GM06990 (cell line): ENCODE measurements around the gene DAND5.

ENCODE experiments used
- DNase-seq: peaks from one replicate; pipeline ENCODE4 v3.0.0-alpha.2; 2011; ENCODE audit not compliant: insufficient read length; ENCODE audit errors: extremely low read depth
- H3K27me3 ChIP-seq: replicated peaks from 2 replicates; pipeline ENCODE4 v1.6.0; 2011; ENCODE audit warnings: low read length; ENCODE audit not compliant: control insufficient read depth, insufficient read depth
- H3K36me3 ChIP-seq: 2 replicates; pipeline ENCODE4 v1.5.1; 2011; ENCODE audit warnings: low read length; ENCODE audit not compliant: control insufficient read depth, insufficient read depth
- H3K4me3 ChIP-seq: replicated peaks from 2 replicates; pipeline ENCODE4 v1.5.1; 2011; ENCODE audit warnings: low read depth, mild to moderate bottlenecking, control low read depth, low read length
- TF ChIP-seq, protein P1 (sequence below): IDR thresholded peaks from 2 replicates; pipeline ENCODE4 v1.5.1; 2011; ENCODE audit warnings: low read length, control low read depth, mild to moderate bottlenecking, inconsistent platforms; ENCODE audit not compliant: insufficient read depth, poor library complexity, severe bottlenecking

DAND5 gene

DNA sequence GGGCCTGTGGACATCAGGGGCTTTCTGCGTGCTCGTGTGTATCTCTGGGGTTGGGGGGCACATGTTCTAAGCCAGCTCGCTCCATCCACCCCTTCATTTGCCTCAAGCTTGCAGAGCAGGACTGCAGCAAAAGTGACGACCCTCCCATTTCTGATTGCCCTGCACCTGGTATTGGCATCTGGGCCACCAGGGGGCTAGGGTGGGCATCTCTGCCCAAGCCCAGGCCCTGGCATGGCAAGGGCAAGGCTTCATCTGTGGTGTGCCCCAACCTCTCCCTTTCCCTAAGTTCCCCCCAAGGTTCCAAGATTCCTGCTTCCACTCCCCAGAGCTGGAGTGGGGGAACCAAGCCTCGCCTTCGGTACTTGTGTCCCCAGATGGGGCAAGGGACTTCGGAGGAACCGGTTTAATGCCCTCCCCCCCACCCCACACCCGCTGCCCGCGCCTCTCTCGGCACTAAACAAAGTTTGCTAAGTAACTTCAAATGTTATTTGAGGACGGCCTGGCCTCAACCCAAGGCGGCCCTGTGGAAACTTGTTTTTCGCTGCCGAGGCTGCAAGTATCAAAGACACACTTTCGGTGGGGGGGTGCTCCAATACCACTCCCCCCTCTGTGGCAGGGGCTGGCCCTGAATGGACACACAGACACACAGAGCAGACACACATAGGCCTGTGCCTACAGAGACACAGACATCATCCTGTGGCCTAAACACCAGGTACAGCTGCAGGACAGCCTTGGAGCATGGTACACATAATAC lies 38.1 kb downstream of the DAND5 start:
- no peaks in the 10 kb centered on the region for H3K36me3 ChIP-seq
- DNase-seq = no peak
- TF ChIP-seq, protein P1, sequence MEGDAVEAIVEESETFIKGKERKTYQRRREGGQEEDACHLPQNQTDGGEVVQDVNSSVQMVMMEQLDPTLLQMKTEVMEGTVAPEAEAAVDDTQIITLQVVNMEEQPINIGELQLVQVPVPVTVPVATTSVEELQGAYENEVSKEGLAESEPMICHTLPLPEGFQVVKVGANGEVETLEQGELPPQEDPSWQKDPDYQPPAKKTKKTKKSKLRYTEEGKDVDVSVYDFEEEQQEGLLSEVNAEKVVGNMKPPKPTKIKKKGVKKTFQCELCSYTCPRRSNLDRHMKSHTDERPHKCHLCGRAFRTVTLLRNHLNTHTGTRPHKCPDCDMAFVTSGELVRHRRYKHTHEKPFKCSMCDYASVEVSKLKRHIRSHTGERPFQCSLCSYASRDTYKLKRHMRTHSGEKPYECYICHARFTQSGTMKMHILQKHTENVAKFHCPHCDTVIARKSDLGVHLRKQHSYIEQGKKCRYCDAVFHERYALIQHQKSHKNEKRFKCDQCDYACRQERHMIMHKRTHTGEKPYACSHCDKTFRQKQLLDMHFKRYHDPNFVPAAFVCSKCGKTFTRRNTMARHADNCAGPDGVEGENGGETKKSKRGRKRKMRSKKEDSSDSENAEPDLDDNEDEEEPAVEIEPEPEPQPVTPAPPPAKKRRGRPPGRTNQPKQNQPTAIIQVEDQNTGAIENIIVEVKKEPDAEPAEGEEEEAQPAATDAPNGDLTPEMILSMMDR = no peak
- H3K4me3 ChIP-seq = no peak overlapping the region
- H3K27me3 ChIP-seq = no peaks in the 10 kb centered on the region; the same call in 1 of the 2 replicates

DNA sequence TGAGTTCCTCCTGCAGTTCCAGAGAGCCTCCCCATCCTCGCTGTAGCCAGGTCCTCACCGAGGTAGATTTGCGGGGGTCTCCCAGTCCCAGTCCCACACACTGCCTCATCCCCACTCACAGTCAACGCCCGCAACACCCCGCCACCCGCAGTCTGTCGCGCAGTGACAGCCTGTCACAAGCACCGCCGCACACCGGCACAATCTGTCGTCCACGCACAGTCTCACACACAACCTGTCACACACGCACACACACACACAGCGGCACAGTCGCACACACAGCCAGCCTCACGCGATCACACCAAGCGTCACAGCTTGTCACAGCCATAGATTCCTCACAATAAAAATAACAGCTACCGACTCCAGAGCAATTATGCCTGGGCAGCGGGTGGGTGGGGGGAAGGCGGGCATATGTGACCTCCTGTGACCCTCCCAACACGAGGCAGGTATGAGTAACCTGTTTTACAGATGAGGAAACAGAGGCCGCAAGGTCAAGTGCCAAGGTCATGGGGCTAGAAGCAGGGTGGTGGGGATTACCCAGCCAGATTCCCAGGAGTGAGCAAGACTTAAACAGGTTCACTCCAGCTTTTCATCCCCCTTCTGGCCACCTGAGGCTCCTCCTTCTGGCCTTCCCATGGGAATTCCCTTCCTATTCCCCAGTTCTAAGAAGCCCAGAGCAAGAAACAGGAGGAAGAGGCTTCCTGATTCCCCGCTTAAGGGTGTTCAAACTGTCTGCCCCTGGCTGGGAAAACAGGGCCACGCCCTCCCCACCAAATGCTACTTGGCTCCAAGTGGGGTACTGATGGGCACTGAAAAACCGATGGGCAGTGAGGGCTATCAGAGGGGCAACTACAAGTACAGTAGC lies 39.8 kb downstream of the DAND5 start:
- H3K27me3 ChIP-seq = no peaks in the 10 kb centered on the region; the same call in 1 of the 2 replicates

DNA sequence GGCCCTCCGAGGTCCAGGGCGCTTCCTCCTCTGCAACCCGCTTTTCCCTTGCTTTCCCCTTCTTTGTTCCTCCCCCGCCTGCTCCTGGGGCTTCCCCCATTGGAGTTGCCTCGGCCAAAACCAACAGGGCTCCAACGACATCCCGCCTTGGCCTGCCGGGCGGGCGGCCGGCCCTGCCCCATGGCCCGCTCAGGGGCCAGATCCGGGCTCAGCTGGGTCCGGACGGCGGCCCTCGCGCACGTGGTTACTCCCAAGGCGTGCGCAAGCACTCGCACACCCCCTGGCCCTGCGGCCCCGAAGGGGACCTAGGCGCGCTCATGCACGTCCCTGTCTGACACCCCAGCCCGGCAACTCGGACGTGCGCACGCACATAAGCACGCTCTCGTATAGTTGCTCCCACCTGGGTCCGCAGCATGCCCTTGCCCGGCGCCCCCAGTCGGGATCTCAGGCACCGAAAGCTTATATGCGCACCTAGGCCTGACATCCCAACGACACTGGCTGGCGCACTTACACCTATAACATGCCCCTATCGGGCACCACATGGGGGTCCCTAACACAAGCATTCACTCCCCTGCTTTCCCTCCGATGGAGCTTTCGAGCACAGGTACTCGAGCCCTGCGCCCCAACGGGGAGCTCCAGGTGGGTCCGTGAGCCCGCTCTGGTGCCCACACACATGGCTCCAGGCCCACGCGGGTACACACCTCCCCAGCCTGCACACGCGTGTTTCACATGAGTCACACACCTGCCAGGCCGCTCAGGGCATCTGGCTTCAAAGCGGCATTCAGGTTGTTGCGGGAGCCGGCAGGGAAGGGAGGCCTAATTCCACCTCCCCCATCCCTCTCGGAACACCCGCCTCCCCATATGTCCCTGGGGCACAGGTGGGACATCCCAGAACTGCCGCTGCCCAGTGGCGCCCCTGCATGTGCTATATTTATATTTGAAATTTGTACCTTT lies 40.9 kb downstream of the DAND5 start:
- H3K27me3 ChIP-seq = peaks cover 2% of the 10 kb centered on the region; the same call in 1 of the 2 replicates
- TF ChIP-seq, protein P1 = no peak
- DNase-seq = no peak
- no peak overlapping the region for H3K4me3 ChIP-seq
- no peaks in the 10 kb centered on the region for H3K36me3 ChIP-seq

More for the DNA sequence above, 39.8 kb downstream of the DAND5 start:
- Histone ChIP-seq H3K36me3 (no peaks in the 10 kb centered on the region), H3K4me3 (no peak overlapping the region)
- DNase-seq = no peak
- TF ChIP-seq, protein P1 = no peak

DNA sequence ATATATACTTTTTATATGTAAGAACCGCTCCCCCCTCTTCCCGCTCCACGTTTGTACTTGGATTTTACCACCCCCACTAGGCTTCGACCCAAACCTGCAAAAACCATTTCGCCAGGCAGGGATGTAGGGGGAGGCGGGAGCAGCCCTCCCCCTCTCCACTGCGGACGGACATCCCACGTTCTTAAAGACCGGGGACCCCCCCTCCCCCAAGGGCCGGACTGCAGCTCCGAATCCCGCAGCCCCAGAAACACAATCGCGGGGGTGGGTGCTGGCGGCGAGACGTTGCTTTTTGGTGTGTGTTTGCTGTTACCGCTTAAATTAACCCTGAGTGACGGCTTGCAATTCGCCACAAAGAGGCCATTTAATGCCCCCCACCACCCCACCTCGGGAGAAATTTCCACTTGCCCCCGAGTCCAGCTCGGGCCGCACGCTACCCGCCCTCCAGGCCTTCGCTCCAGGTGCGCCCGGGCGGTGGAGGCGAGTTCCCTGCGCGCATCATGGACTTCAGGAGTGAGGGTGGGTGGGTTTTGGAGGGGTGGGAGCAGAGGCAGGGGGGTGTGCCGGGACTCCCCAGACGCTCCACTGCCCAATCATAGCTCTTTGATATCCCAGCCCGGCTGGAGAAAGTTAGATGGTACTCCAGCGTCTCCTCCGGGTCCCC lies 41.7 kb downstream of the DAND5 start:
- TF ChIP-seq, protein P1 = no peak
- Histone ChIP-seq H3K4me3 (no peak overlapping the region), H3K27me3 (peaks cover 2% of the 10 kb centered on the region; the same call in 1 of the 2 replicates)

More for the DNA sequence above, 41.7 kb downstream of the DAND5 start:
- no peak for DNase-seq
- H3K36me3 ChIP-seq = no peaks in the 10 kb centered on the region
